ENCODE measurements around the gene PLIN3. TPM values are rescaled to one million over a fixed set of nuclear protein-coding genes. Genes with fewer than 3 reads are reported as not detected.
"Not testable (repeated sequence)": the region's sequence is repeated elsewhere in the genome, so short reads cannot be mapped to it uniquely, and the experiment has no call there.

PLIN3 gene
- total RNA-seq, 1 donor from 2014 or later = 95.2 TPM

DNA sequence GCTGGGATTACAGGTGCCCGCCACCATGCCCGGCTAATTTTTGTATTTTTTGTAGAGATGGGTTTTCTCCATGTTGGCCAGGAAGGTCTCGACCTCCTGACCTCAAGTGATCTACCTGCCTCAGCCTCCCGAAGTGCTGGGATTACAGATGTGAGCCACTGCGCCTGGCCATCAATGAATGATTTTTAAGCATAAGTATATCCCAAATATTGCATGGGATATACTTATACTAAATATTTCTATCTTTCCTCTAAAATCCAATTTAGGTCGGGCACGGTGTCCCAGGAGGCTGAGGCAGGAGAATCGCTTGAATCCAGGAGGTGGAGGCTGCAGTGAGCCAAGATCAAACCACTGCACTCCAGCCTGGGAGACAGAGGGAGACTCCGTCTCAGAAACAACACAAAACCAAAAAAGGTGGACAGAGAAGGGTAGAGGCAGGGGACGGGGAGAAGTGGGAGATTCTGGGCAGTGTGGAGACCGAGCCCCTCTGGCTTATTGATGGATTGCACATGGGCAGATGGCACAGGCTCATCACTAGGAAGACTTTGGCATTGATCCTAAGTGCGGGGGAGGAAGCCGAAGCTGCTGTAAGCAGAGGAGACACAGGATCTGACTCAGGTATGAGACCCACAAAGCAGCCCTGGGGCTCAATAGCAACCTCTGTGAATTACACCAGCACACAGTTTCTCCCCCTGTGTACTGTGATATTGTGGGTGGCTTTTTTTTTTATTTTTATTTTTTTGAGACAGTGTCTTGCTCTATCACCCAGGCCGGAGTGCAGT lies 21.8 kb upstream of the PLIN3 start:
- DNase-seq = no peak

DNA sequence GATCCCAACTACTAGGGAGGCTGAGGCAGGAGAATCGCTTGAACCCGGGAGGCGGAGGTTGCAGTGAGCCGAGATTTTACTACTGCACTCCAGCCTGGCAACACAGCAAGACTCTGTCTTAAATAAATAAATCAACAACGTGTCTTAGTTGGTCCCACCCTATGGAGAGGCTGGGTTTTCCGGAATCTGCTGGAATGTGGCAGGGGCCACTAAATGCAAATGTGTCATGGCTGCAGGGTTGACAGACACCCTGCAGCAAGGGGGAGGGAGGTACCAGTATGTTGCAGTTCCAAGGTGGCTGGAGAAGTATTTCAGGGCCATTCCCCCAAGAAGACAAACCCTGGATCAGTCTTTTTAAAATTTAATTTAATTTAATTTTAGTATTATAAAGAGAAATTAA lies 20.3 kb upstream of the PLIN3 start:
- DNase-seq = not testable (repeated sequence)

DNA sequence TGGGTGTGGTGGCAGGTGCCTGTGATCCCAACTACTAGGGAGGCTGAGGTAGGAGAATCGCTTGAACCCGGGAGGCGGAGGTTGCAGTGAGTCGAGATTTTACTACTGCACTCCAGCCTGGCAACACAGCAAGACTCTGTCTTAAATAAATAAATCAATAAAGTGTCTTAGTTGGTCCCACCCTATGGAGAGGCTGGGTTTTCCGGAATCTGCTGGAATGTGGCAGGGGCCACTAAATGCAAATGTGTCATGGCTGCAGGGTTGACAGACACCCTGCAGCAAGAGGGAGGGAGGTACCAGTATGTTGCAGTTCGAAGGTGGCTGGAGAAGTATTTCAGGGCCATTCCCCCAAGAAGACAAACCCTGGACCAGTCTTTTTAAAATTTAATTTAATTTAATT lies 17.5 kb upstream of the PLIN3 start:
- not testable (repeated sequence) for DNase-seq

DNA sequence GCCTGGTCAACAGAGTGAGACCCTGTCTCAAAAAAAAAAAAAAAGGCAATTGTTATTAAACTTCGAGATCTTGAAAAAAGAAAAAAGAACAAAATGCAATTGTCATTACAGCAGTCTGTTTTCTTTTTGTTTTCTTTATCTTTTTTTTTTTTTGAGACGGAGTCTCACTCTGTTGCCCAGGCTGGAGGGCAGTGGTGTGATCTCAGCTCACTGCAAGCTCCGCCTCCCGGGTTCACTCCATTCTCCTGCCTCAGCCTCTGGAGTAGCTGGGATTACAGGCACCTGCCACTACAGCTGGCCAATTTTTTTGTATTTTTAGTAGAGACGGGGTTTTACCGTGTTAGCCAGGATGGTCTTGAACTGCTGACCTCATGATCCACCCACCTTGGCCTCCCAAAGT lies 15.4 kb upstream of the PLIN3 start:
- not testable (repeated sequence) for DNase-seq

DNA sequence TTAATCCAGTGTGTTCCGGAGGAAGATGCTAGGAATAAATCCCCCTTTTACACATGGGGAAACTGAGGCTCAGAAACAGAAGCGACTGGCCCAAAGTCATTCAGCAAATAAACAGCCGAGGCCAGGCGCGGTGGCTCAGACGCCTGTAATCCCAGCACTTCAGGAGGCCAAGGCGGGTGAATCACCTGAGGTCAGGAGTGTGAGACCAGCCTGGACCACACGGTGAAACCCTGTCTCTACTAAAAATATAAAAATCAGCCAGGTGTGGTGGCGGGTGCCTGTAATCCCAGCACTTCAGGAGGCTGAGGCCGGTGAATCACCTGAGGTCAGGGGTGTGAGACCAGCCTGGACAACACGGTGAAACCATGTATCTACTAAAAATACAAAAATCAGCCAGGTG lies 11.6 kb upstream of the PLIN3 start:
- DNase-seq = no peak

DNA sequence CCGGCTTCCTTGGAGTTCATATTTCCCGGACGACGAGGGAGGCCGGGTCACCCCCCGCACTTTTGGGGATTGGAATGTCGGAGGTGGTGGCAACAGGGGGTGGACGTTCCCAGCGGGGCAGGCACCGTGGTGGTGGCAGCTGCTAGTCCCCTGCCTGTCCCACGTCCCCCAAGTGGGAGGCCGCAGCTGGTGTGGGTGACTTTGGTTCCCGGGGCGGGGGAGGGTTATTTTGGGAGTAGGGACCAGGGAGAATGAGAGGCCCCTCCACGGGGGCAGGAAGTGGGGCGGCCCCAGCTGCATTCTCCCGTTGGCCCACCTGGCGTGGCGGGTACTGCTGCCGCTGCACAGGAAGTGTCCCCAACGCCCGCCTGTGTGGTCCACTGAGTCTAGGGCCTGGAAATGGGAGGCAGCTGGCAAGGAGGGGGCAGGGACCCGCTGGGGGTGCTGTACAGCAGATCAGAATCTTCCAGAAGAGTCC lies 11.1 kb upstream of the PLIN3 start:
- peak; percentile 81 for DNase-seq

- DNase-seq = peak; percentile 87
These were observed 10.5 kb upstream of the PLIN3 start for GRCh38 chr19:4877753-4878490.

DNA sequence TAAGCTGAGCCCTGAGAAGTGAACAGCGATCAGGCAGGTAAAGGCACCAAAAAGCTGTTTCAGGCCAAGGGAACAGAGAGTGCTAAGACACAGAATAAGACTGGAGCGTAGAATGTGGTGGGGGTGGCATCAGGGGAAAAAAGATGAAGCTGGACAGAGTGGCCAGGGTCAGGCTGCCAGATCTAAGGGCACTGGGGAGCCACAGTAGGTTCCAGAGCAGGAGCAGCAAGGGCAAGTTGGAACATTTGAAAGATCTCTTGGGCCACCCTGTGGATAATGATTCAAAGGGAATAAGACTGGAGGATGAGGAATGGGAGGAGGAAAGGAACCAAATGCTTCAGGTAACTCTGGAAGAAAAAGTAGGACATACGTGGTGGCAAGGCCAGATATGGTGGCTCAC lies 6.5 kb upstream of the PLIN3 start:
- DNase-seq = no peak

GRCh38 chr19:4871711-4872110 lies 4.2 kb upstream of the PLIN3 start:
- DNase-seq = no peak

- no peak for DNase-seq
These were observed 2.7 kb upstream of the PLIN3 start for GRCh38 chr19:4870025-4870700.

DNA sequence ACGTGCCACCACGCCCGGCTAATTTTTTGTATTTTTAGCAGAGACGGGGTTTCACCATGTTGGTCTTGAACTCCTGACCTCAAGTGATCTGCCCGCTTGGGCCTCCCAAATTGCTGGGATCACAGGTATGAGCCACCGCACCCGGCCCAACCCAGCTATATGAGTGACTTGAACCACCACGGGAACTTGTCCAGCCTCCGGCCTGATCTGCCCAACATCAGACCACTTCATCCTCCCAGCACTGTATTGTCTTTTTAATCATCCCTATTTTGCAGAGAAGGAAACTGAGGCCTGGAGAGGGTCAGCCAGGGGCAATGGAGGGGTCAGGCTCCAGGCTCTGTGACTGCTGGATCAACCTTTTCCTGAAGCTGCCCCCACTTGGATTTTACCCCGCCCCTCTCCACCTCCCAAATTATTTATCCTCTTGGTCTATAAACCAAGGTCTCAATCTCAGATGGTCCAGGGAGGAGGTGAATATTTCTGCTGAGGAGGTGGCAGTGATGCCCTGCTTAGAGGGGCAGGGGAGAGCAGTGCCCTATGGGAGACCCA lies 893 bp upstream of the PLIN3 start:
- DNase-seq = no peak

DNA sequence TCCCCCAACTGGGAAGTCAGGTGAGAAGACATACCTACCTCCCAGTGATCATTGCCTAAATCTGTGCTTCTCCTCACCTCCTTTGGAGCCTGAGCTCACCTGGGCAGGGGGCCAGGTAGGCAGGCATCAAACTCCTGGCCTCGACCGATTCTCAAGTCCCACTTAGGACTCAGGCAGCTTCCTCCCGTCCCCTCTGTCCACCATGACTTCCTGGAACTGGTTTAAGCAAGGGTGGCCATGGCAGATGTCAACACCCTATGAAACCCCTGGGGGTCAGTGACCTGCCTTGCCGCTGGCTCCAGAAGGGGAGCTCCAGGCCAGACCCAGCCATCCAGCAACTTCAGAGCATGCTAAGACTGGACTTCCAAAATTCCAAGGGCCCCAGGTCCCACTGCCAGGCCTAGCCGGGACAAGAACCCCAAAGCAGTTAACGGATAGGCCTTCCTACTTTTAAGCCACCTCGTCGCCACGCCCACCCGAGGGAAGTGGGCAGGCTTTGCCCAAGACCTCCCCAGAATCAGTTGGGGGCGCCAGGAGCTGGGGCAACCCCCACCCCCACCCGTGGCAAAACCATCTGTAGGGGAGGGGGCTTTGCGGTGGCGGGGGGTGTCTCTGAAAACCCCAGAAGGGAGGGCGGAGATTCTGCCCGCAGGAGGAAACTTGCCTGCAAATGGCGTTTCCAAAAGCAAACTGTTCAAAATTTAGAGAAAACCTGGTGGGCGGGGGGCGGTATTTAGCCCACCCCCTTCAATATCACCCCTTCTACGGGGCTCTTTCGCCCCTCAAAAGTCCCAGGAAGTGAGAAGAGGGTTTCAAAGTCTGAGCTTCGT lies 657 bp downstream of the PLIN3 start:
- DNase-seq = peak; percentile 79

DNA sequence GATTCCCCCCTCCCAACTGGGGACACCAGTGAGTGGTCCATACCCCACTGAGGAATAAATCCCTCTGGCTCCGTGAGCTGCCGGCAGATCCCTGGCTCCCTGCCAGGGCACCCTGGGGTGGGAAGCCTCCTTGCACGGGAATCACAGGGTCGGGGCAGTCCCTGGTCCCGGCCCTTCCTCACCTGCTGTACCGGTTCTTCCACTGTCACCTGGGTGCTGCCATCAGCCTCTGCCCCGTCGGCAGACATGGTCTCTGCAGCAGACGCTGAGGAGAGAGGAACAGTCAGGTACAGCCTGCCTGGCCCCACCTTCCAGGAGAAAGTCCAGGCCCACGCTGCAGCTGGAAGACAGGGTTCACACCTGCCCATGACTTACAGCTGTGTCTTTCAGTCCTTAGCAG lies 6.3 kb downstream of the PLIN3 start:
- peak; percentile 54 for DNase-seq

DNA sequence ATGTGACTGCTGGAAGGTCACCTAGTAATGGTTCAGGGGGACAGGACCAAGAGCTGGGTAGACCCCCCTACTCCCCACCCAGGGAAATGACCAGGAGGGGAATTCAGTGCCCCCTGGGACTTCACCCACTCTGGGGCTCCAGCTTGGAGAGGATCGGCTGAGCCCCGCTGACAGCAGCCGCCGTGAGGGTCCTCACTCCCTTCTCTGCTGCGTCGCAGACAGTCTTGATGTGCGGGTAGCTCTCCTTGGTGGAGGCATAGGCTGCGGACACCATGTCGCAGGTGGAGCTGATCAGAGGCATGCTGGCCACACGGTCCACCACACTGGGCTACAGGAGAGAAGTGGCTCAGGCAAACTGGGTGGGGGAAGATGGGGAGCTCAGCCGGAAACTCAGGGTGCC lies 7.8 kb downstream of the PLIN3 start:
- no peak for DNase-seq

DNA sequence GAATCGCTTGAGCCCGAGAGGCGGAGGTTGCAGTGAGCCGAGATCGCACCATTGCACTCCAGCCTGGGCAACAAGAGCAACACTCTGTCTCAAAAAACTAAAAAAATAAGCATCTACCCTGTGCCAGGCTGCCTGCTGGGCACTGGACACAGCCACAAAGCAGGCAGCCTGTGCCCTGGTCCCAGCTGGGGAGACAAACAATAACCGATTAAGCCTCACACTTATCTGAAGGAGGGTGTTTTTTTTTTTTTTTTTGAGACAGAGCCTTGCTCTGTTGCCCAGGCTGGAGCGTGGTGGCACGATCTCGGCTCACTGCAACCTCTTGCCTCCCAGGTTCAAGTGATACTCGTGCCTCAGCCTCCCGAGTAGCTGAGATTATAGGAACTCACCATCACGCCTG lies 11.0 kb downstream of the PLIN3 start:
- DNase-seq = not testable (repeated sequence)

DNA sequence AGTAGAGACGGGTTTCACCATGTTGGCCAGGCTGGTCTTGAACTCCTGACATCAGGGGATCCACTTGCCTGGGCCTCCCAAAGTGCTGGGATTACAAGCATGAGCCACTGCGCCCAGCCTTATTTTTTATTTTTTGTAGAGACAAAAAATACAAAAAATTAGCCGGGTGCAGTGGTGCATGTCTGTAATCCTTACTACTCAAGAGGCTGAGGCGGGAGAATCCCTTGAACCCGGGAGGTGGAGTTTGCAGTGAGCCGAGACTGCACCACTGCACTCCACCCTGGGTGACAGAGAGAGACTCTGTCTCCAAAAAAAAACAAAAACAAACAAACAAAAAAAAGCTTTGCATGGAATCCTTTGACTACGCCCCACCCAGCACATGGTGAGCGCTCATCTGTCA lies 14.0 kb downstream of the PLIN3 start:
- DNase-seq = not testable (repeated sequence)

DNA sequence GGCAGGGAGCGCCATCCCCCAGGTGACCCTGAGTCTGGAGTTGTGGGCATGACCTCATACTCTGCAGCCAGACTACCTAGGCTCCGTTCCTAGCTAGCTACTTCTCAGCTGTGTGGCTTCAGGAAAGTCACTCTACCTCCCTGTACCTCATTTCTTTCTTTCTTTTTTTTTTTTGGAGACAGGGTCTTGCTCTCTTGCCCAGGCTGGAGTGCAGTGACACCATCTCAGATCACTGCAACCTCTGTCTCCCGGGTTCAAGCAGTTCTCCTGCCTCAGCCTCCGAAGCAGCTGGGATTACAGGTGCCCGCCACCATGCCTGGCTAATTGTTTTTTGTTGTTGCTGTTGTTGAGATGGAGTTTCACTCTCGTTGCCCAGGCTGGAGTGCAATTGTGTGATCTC lies 15.0 kb downstream of the PLIN3 start:
- DNase-seq = no peak

DNA sequence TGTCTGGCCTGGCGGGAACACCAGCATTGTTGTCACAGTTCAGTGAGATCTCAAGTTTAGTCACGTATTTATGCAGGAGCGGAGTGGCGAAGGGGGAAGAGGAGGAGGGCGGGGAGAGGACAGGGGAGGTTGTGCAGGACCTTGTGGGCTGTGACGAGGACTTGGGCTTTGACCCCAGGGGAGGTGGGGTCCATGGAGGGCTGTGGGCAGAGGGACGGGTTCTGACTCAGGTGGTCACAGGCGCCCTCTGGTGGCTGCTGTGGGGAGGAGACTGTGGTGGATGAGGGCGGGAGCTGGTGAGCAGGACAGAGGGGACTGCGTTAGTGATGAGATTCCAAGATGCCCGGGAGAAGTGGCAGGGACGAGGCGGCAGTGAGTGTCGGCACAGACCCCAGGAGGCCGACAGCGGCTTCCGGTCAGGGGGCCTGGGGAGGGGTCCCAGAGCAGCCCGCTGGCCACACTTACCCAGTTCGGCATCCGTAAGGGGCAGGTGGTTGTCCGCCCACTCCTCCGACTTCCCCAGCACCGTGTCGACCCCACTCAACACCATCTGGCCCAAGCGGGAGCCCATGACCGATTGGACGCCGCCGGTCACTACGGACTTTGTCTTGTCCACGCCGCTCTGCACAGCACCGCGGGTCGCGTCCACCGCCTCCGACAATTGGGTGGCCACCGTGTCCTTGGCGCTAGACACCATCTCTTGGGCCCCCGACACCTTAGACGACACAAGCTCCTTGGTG lies 15.7 kb downstream of the PLIN3 start:
- DNase-seq = peak; percentile 74

DNA sequence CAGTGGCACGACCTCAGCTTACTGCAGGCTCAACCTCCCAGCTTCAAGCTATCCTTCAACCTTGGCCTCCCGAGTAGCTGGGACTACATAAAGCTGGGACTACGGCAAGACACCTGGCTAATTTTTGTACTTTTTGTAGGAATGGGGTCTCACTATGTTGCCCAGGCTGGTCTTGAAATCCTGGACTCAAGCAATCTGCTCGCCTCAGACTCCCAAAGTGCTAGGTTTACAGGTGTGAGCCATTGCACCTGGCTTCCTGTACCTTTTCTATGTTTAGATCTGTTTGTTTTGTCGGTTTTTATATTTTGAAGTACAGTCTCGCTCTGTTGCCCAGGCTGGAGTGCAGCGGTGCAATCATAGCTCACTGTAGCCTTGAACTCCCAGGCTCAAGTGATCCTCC lies 18.4 kb downstream of the PLIN3 start:
- DNase-seq = no peak

DNA sequence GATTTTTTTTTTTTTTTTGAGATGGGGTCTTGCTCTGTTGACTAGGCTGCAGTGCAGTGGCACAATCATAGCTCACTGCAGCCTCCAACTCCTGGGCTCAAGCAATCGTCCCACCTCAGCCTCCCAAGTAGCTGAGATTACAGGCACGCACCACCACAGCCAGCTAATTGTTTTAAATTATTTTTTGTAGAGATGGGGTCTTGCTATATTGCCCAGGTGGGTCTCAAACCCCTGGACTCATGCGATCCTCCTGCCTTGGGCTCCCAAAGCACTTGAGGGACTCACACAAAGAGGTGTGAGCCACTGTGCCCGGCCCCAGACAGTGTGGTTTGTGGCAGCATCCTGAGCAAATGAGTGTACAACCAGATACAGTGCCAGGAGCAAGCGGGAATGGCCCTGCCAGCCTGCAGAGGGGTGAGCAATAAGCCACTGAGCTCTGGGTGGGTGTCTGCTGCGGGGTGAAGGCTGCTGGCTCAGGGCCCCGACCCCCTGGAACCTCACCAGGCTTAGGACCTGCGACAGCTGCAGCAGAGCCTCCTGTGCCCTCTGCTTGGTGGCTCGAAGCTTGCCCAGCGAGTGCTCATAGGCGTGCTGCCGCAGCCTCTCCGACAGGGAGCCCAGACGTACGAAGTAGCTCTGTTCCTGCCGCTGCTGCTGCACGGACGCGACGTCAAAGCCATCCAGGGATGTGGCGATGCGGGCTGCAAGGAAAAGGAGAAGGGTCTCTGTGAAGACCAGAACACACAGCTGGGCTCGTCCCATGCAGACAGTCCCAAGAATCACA lies 20.1 kb downstream of the PLIN3 start:
- no peak for DNase-seq
